ENCODE data around the gene HHATL. TPM values are rescaled to one million over a fixed set of nuclear protein-coding genes. Genes with fewer than 3 reads are reported as not detected.

Gene HHATL
- total and polyA plus RNA-seq, 2 of the 8 experiments (the other 6 are each of a cell fraction or from before 2014, with no cell fraction given) = 0.18 TPM; not detected in 1

GRCh38 chr3:42712688-42713372, 10.2 kb upstream of the HHATL start (continued):
- TF ChIP-seq KDM5A (IDR thresholded peaks at IDR 0.05; ENCODE audit: low read length) (no peak), POLR2A (IDR thresholded peaks at IDR 0.05; ENCODE audit: control extremely low read depth in 1 of 2, low read depth in 2 of 2, low read length in 2 of 2) (no peak), BACH1 (IDR thresholded peaks at IDR 0.05; ENCODE audit: low read length) (no peak), RXRA (IDR thresholded peaks at IDR 0.05; ENCODE audit: insufficient read depth, low read depth, low read length) (no peak), KDM4A (IDR thresholded peaks at IDR 0.05; ENCODE audit: low read depth, low read length, severe bottlenecking) (no peak), BRCA1 (IDR thresholded peaks at IDR 0.05; ENCODE audit: low read depth, low read length) (no peak), SP4 (IDR thresholded peaks at IDR 0.05; ENCODE audit: low read length) (no peak)
